ENCODE measurements around the gene GPR132. TPM values are rescaled to one million over a fixed set of nuclear protein-coding genes. Genes with fewer than 3 reads are reported as not detected.

GPR132 gene
- total RNA-seq, 2 donors from 2014 or later = 0.27 to 3.3 TPM

- no peaks in the 10 kb centered on the region for H3K36me3 Mint-ChIP-seq (ENCODE audit: low read depth)
These were observed 15.3 kb downstream of the GPR132 start for GRCh38 chr14:105049753-105050550.

GRCh38 chr14:105047283-105048016, 17.8 kb downstream of the GPR132 start:
- no peaks in the 10 kb centered on the region for H3K36me3 Mint-ChIP-seq (ENCODE audit: low read depth)
- Histone ChIP-seq H3K27ac (ENCODE audit: low read depth, low read length) (no peak overlapping the region), H3K9ac (ENCODE audit: extremely low read depth, low read length, poor library complexity, severe bottlenecking) (no peak overlapping the region), H3K36me3 (ENCODE audit: control insufficient read depth, insufficient read depth, low read length) (no peaks in the 10 kb centered on the region), H3K4me3 (ENCODE audit: low read length) (no peak overlapping the region), H3K27me3 (ENCODE audit: control insufficient read depth, insufficient read depth, low read length, poor library complexity, severe bottlenecking) (peaks cover 9% of the 10 kb centered on the region), H3K9me3 (ENCODE audit: control insufficient read depth, low read length) (no peaks in the 10 kb centered on the region), H3K4me1 (ENCODE audit: control insufficient read depth, insufficient read depth, low read length) (no peaks in the 10 kb centered on the region)
- H3K4me1 Mint-ChIP-seq = no peaks in the 10 kb centered on the region
- peaks cover 21% of the 10 kb centered on the region for H3K27me3 Mint-ChIP-seq (ENCODE audit: insufficient read depth)
- no peak for DNase-seq
- H3K9me3 Mint-ChIP-seq = no peaks in the 10 kb centered on the region
- no peak overlapping the region for H3K27ac Mint-ChIP-seq
- no peak for TF ChIP-seq CTCF (conservative IDR thresholded peaks at IDR 0.05)
- no peak overlapping the region for H3K4me3 Mint-ChIP-seq
- 87 to 89% methylated on average over 5 to 24 of the region's 24 CpGs for WGBS, 2 experiments (ENCODE audit: insufficient coverage in 1 of 2, insufficient read length in 1 of 2)

More at GRCh38 chr14:105049753-105050550, 15.3 kb downstream of the GPR132 start:
- Histone ChIP-seq H3K27me3 (ENCODE audit: control insufficient read depth, insufficient read depth, low read length, poor library complexity, severe bottlenecking) (no peaks in the 10 kb centered on the region), H3K36me3 (ENCODE audit: control insufficient read depth, insufficient read depth, low read length) (no peaks in the 10 kb centered on the region), H3K9ac (ENCODE audit: extremely low read depth, low read length, poor library complexity, severe bottlenecking) (no peak overlapping the region), H3K9me3 (ENCODE audit: control insufficient read depth, low read length) (no peaks in the 10 kb centered on the region), H3K27ac (ENCODE audit: low read depth, low read length) (no peak overlapping the region), H3K4me1 (ENCODE audit: control insufficient read depth, insufficient read depth, low read length) (no peaks in the 10 kb centered on the region), H3K4me3 (ENCODE audit: low read length) (no peak overlapping the region)
- 90 to 91% methylated on average over 18 to 25 of the region's 25 CpGs for WGBS, 2 experiments (ENCODE audit: insufficient coverage in 1 of 2, insufficient read length in 1 of 2)
- no peaks in the 10 kb centered on the region for H3K4me1 Mint-ChIP-seq
- DNase-seq = no peak
- H3K9me3 Mint-ChIP-seq = no peaks in the 10 kb centered on the region
- TF ChIP-seq CTCF (conservative IDR thresholded peaks at IDR 0.05) = no peak
- H3K27ac Mint-ChIP-seq = no peak overlapping the region
- H3K27me3 Mint-ChIP-seq (ENCODE audit: insufficient read depth) = peaks cover under 1% of the 10 kb centered on the region
- no peak overlapping the region for H3K4me3 Mint-ChIP-seq

- Mint-ChIP-seq H3K4me1 (no peaks in the 10 kb centered on the region), H3K27me3 (ENCODE audit: insufficient read depth) (peaks cover 24% of the 10 kb centered on the region), H3K36me3 (ENCODE audit: low read depth) (no peaks in the 10 kb centered on the region), H3K4me3 (no peak overlapping the region), H3K9me3 (no peaks in the 10 kb centered on the region), H3K27ac (no peak overlapping the region)
- no peaks in the 10 kb centered on the region for H3K36me3 ChIP-seq (ENCODE audit: control insufficient read depth, insufficient read depth, low read length)
- WGBS, 2 experiments (ENCODE audit: insufficient coverage in 1 of 2, insufficient read length in 1 of 2) = 89 to 96% methylated on average over 7 to 9 of the region's 9 CpGs
- H3K27me3 ChIP-seq (ENCODE audit: control insufficient read depth, insufficient read depth, low read length, poor library complexity, severe bottlenecking) = peaks cover 9% of the 10 kb centered on the region
- no peaks in the 10 kb centered on the region for H3K9me3 ChIP-seq (ENCODE audit: control insufficient read depth, low read length)
- no peak for DNase-seq
- no peak overlapping the region for H3K9ac ChIP-seq (ENCODE audit: extremely low read depth, low read length, poor library complexity, severe bottlenecking)
- H3K4me1 ChIP-seq (ENCODE audit: control insufficient read depth, insufficient read depth, low read length) = no peaks in the 10 kb centered on the region
- H3K4me3 ChIP-seq (ENCODE audit: low read length) = no peak overlapping the region
- no peak for TF ChIP-seq CTCF (conservative IDR thresholded peaks at IDR 0.05)
- no peak overlapping the region for H3K27ac ChIP-seq (ENCODE audit: low read depth, low read length)
These were observed 18.3 kb downstream of the GPR132 start for GRCh38 chr14:105046891-105047282.
